Endothelial cell of umbilical vein (primary cell): Measurements from ENCODE around the gene GPR162. TPM values are rescaled to one million over a fixed set of nuclear protein-coding genes. Genes with fewer than 3 reads are reported as not detected.

ENCODE experiments used
- BruUV-seq: library from RNA; stranded (reverse); fragments of 400-500 nt; replicated peaks from 2 replicates; lab custom pipeline; 2021; lab: Mats Ljungman, UMichigan
- CTCF ChIA-PET: fragments of 300-600, 350-600 bp; sonication (Branson Sonifier 250); formaldehyde crosslinking; loops from one replicate; lab custom pipeline; 2021; ENCODE audit warnings: antibody characterized with exemption, inconsistent platforms; lab: Charles Lee
- POLR2A ChIA-PET: fragments of 300-600, 350-600 bp; sonication (Branson Sonifier 250); formaldehyde crosslinking; loops from one replicate; lab custom pipeline; 2021; ENCODE audit warnings: antibody characterized with exemption, inconsistent platforms; lab: Charles Lee
- DNase-seq: peaks from one replicate; pipeline ENCODE4 v3.0.0-alpha.2; 2011; ENCODE audit warnings: low read depth, low spot score
- FAIRE-seq: peaks from 2 replicates; lab custom pipeline; 2011; peaks lifted over from hg19 to GRCh38; lab: Jason Lieb, UNC
- H2AFZ ChIP-seq: 2 replicates; pipeline ENCODE4 v1.6.0; 2012; ENCODE audit warnings: low read depth, low read length, control low read depth, inconsistent platforms
- H3K27ac ChIP-seq: 2 replicates; pipeline ENCODE4 v1.5.1; 2011; ENCODE audit warnings: low read depth, mild to moderate bottlenecking, control low read depth, low read length, moderate library complexity; ENCODE audit not compliant: insufficient read depth
- H3K27me3 ChIP-seq, 2 experiments: 2 replicates each; pipeline versions ENCODE4 v1.6.0 to v1.6.1; 2011; ENCODE audit warnings: low read length in 2 of 2, mixed read lengths in 1 of 2; ENCODE audit not compliant: control insufficient read depth in 2 of 2, insufficient read depth in 2 of 2
- H3K36me3 ChIP-seq, 2 experiments: 2 replicates in 1 of 2; 3 replicates in 1 of 2; pipeline ENCODE4 v1.5.1; 2011; ENCODE audit warnings: low read length in 2 of 2, mild to moderate bottlenecking in 1 of 2, moderate library complexity in 1 of 2; ENCODE audit not compliant: control insufficient read depth in 2 of 2, insufficient read depth in 2 of 2; ENCODE audit errors: extremely low read depth in 1 of 2
- H3K4me1 ChIP-seq: 3 replicates; pipeline ENCODE4 v1.5.1; 2011; ENCODE audit warnings: mild to moderate bottlenecking, low read length; ENCODE audit not compliant: control insufficient read depth, insufficient read depth; ENCODE audit errors: extremely low read depth
- H3K4me2 ChIP-seq: 2 replicates; pipeline ENCODE4 v1.6.1; 2011; ENCODE audit warnings: low read length, control low read depth, mixed read lengths; ENCODE audit not compliant: insufficient read depth
- H3K4me3 ChIP-seq, 3 experiments: fragments of 200-600 bp in 1 of 3; sonication (generic), shearing (Covaris generic) in 1 of 3; replicated peaks in 1 of 3; 2 replicates each; pipeline ENCODE4 v1.5.1; 2011 to 2016; ENCODE audit warnings: control low read depth in 3 of 3, low read length in 3 of 3, mild to moderate bottlenecking in 2 of 3, inconsistent platforms in 1 of 3, low read depth in 1 of 3, moderate library complexity in 1 of 3; ENCODE audit not compliant: insufficient read depth in 1 of 3
- H3K79me2 ChIP-seq: 2 replicates; pipeline ENCODE4 v1.6.0; 2012; ENCODE audit warnings: low read length, inconsistent platforms; ENCODE audit not compliant: control insufficient read depth, insufficient read depth
- H3K9ac ChIP-seq: replicated peaks from 2 replicates; pipeline ENCODE3; 2011; ENCODE audit warnings: low read length, control low read depth; ENCODE audit not compliant: insufficient read depth; ENCODE audit errors: extremely low read depth
- H3K9me1 ChIP-seq: replicated peaks from 3 replicates; pipeline ENCODE4 v1.6.0; 2011; ENCODE audit warnings: mild to moderate bottlenecking, low read length; ENCODE audit not compliant: control insufficient read depth, insufficient read depth; ENCODE audit errors: extremely low read depth
- H3K9me3 ChIP-seq: replicated peaks from 2 replicates; pipeline ENCODE4 v1.5.1; 2012; ENCODE audit warnings: low read length, inconsistent platforms; ENCODE audit not compliant: control insufficient read depth, insufficient read depth
- H4K20me1 ChIP-seq: replicated peaks from 2 replicates; pipeline ENCODE3; 2011; ENCODE audit warnings: mild to moderate bottlenecking, low read length; ENCODE audit not compliant: control insufficient read depth, insufficient read depth; ENCODE audit errors: extremely low read depth
- EZH2 ChIP-seq: IDR thresholded peaks from 2 replicates; pipeline ENCODE4 v1.6.1; 2012; ENCODE audit warnings: borderline replicate concordance, low read depth, mild to moderate bottlenecking, moderate library complexity, low read length, inconsistent platforms; ENCODE audit not compliant: severe bottlenecking
- FOS ChIP-seq: IDR thresholded peaks from 2 replicates; pipeline ENCODE4 v1.6.1; 2011; ENCODE audit warnings: mild to moderate bottlenecking, low read length, moderate library complexity, borderline replicate concordance; ENCODE audit not compliant: insufficient read depth
- GATA2 ChIP-seq: IDR thresholded peaks from 2 replicates; pipeline ENCODE4 v1.7.0; 2011; ENCODE audit warnings: low read depth, mild to moderate bottlenecking, moderate library complexity, mixed read lengths, low read length; ENCODE audit not compliant: insufficient read length, insufficient read depth
- JUN ChIP-seq: IDR thresholded peaks from 2 replicates; pipeline ENCODE4 v1.6.1; 2011; ENCODE audit warnings: borderline replicate concordance, low read depth; ENCODE audit not compliant: insufficient read length, insufficient read depth
- MYC ChIP-seq: IDR thresholded peaks from one replicate; pipeline ENCODE4 v1.6.1; 2011; ENCODE audit warnings: mild to moderate bottlenecking, low read depth, low read length
- POLR2A ChIP-seq: IDR thresholded peaks from 2 replicates; pipeline ENCODE4 v1.6.1; 2012; ENCODE audit warnings: low read depth, mild to moderate bottlenecking, control low read depth, low read length
- POLR2AphosphoS5 ChIP-seq: IDR thresholded peaks from 2 replicates; pipeline ENCODE4 v1.6.1; 2012; ENCODE audit warnings: low read depth, mild to moderate bottlenecking, control low read depth, low read length, moderate library complexity; ENCODE audit not compliant: insufficient read depth
- dilution Hi-C: fragments of 300-500 bp; cut with MboI; formaldehyde crosslinking; loops from one replicate; pipeline ENCODE4 v1.15.0; 2019; ENCODE audit warnings: low sequenced_read_pairs; ENCODE audit not compliant: extremely low pct_ligation_motif_present
- intact Hi-C: fragments of 100-400 bp; cut with micrococcal nuclease; formaldehyde crosslinking; loops from one replicate; pipeline ENCODE4 v1.10.0; 2022
- polyA plus RNA-seq, 4 experiments: library from polyadenylated mRNA; depleted of rRNA in 3 of 4; stranded (reverse) in 3 of 4; unstranded in 1 of 4; fragments of >200 nt; gene quantifications; 2 replicates each; pipeline versions ENCODE4 v1.2.1 to v1.2.3, GENCODE V29; 2011 to 2012; ENCODE audit warnings: missing spikeins in 1 of 4
- total RNA-seq: library from RNA; stranded (reverse); gene quantifications from 2 replicates; pipeline ENCODE4 v1.2.3, GENCODE V29; 2021
- TF ChIP-seq, protein P1 (sequence below), 2 donors: IDR thresholded peaks; 1 replicate in 1 of 2; 2 replicates in 1 of 2; pipeline ENCODE4 v1.5.1; 2011; ENCODE audit warnings: low read length in 2 of 2, mild to moderate bottlenecking in 2 of 2, moderate library complexity in 2 of 2, control low read depth in 1 of 2, inconsistent platforms in 1 of 2, low read depth in 1 of 2; ENCODE audit not compliant: insufficient read depth in 1 of 2; ENCODE audit errors: extremely low read depth in 1 of 2
- TF ChIP-seq, protein P2 (sequence below): IDR thresholded peaks from 2 replicates; pipeline ENCODE4 v1.6.1; 2011; ENCODE audit not compliant: insufficient read depth, insufficient read length

The GPR162 gene
- total and polyA plus RNA-seq, 2 donors (not counting 3 experiments of a cell fraction or from before 2014, with no cell fraction given): 9.7 to 13.7 TPM

DNA sequence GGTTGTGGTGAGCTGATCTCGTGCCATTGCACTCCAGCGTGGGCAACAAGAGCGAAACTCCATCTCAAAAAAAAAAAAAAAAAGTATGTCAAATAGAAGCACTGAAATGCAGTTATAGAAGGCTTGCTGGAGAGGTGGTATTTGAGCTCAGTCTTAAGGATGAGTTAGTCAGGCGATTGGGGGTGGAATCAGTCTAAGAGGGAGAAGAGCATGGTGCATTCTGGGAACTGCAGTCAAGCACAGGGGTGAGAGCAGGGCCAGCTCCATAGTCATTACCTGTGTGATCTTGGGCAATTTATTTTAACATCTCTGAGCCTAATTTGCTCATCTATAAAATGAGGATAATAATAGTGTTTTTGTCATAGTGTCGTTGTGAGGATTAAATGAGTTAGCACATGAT is 13.3 kb downstream of the GPR162 start:
- Histone ChIP-seq H3K36me3 (peaks cover 3 to 51% of the 10 kb centered on the region in 2 experiments), H3K9ac (no peak overlapping the region), H4K20me1 (no peaks in the 10 kb centered on the region), H3K27me3 (no peaks in the 10 kb centered on the region), H3K79me2 (peaks cover 8% of the 10 kb centered on the region), H3K4me1 (peaks cover 6% of the 10 kb centered on the region), H2AFZ (no peak overlapping the region), H3K9me3 (no peaks in the 10 kb centered on the region), H3K9me1 (no peaks in the 10 kb centered on the region), H3K4me3 (no peak overlapping the region), H3K4me2 (no peak overlapping the region), H3K27ac (no peak overlapping the region)
- BruUV-seq: no TSS peak
- ChIA-PET CTCF (interaction anchor here (0.5 to 2.9 kb wide), 8 partner anchors 10 to 220 kb away, joined by 3 to 17 read pairs (median 4); partner anchors contain the start of genes CDCA3, MLF2, PTMS and USP5), POLR2A (interaction anchor here (1.0 kb wide), 1 partner anchor 32 kb away, joined by 3 read pairs; the partner anchor contains the start of gene TPI1)
- DNase-seq: no peak
- TF ChIP-seq MYC: no peak
- TF ChIP-seq POLR2A: no peak
- TF ChIP-seq, protein P1, sequence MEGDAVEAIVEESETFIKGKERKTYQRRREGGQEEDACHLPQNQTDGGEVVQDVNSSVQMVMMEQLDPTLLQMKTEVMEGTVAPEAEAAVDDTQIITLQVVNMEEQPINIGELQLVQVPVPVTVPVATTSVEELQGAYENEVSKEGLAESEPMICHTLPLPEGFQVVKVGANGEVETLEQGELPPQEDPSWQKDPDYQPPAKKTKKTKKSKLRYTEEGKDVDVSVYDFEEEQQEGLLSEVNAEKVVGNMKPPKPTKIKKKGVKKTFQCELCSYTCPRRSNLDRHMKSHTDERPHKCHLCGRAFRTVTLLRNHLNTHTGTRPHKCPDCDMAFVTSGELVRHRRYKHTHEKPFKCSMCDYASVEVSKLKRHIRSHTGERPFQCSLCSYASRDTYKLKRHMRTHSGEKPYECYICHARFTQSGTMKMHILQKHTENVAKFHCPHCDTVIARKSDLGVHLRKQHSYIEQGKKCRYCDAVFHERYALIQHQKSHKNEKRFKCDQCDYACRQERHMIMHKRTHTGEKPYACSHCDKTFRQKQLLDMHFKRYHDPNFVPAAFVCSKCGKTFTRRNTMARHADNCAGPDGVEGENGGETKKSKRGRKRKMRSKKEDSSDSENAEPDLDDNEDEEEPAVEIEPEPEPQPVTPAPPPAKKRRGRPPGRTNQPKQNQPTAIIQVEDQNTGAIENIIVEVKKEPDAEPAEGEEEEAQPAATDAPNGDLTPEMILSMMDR (IDR thresholded peaks at IDR 0.05; ENCODE audit: extremely low read depth in 1 of 2, insufficient read depth in 1 of 2, low read depth in 1 of 2, low read length in 2 of 2): no peak
- no peak for TF ChIP-seq GATA2
- TF ChIP-seq FOS: no peak
- TF ChIP-seq EZH2: no peak
- TF ChIP-seq JUN: no peak
- TF ChIP-seq POLR2AphosphoS5: no peak
- TF ChIP-seq, protein P2, sequence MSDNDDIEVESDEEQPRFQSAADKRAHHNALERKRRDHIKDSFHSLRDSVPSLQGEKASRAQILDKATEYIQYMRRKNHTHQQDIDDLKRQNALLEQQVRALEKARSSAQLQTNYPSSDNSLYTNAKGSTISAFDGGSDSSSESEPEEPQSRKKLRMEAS: no peak
- intact Hi-C loops (loop anchor here (2.0 kb wide), 1 partner anchor 16 kb away; the partner anchor contains the start of gene CDCA3), dilution Hi-C loops (no loop called here)
- no peak for FAIRE-seq
